Gastrocnemius medialis (tissue), 4 donors: Measurements from ENCODE around the gene LRRC8A. TPM values are rescaled to one million over a fixed set of nuclear protein-coding genes. Genes with fewer than 3 reads are reported as not detected.

Experiments
- ATAC-seq, 2 donors: fragments of 150-250 bp; one replicate each; pipeline ENCODE4 v1.9.1; 2016
- DNase-seq, 2 donors: peaks; one replicate each; pipeline ENCODE4 v3.0.0-alpha.2; 2019
- H3K27ac ChIP-seq, 4 donors: fragments of 200-600 bp; sonication (generic); 1 replicate in 1 of 4; 2 replicates in 3 of 4; pipeline ENCODE4 v1.5.1; 2016 to 2018; ENCODE audit warnings: mild to moderate bottlenecking in 2 of 4, moderate library complexity in 1 of 4
- H3K27me3 ChIP-seq, 3 donors: fragments of 200-600 bp; sonication (generic) in 2 of 3; 1 replicate in 1 of 3; 2 replicates in 2 of 3; pipeline versions ENCODE4 v1.5.1 to v1.6.0; 2016 to 2019; ENCODE audit warnings: mild to moderate bottlenecking in 1 of 3, moderate library complexity in 1 of 3
- H3K36me3 ChIP-seq, 2 donors: fragments of 200-600 bp; sonication (generic) in 1 of 2; one replicate each; pipeline ENCODE4 v1.5.1; 2017 to 2018
- H3K4me1 ChIP-seq, 2 donors: fragments of 200-600 bp; sonication (generic) in 1 of 2; one replicate each; pipeline ENCODE4 v1.5.1; 2016 to 2017; ENCODE audit warnings: mild to moderate bottlenecking in 2 of 2
- H3K4me3 ChIP-seq, 4 donors: fragments of 200-600 bp; sonication (generic) in 3 of 4; 1 replicate in 1 of 4; 2 replicates in 3 of 4; pipeline ENCODE4 v1.5.1; 2016 to 2019; ENCODE audit warnings: mild to moderate bottlenecking in 2 of 4
- H3K9me3 ChIP-seq, 3 donors: fragments of 200-600 bp; sonication (generic) in 2 of 3; 1 replicate in 1 of 3; 2 replicates in 2 of 3; pipeline ENCODE4 v1.5.1; 2016 to 2019
- CTCF ChIP-seq, 5 experiments: fragments of 450-650 bp in 3 of 5; fragments of 200-600 bp in 2 of 5; sonication (generic) in 2 of 5; IDR thresholded peaks in 4 of 5; conservative IDR thresholded peaks in 1 of 5; 1 replicate in 4 of 5; 2 replicates in 1 of 5; pipeline ENCODE4 v1.5.1; 2016 to 2019; ENCODE audit warnings: antibody characterized with exemption in 5 of 5, mild to moderate bottlenecking in 3 of 5, moderate library complexity in 3 of 5
- POLR2A ChIP-seq, 2 donors: fragments of 450-650 bp; IDR thresholded peaks; one replicate each; pipeline ENCODE4 v1.6.1; 2017; ENCODE audit warnings: antibody characterized with exemption in 2 of 2, mild to moderate bottlenecking in 2 of 2, moderate library complexity in 2 of 2
- in situ Hi-C, 4 donors: fragments of 200-750 bp; cut with MboI; loops; one replicate each; pipeline versions ENCODE4 v1.15.0 to v1.8.0; 2017; ENCODE audit warnings: low sequenced_read_pairs in 4 of 4
- intact Hi-C: fragments of 100-400 bp; cut with DNase I; formaldehyde crosslinking; loops from one replicate; pipeline ENCODE4 v1.15.1; 2023; ENCODE audit warnings: low total_unique reads
- total RNA-seq, 4 donors: library from RNA; depleted of rRNA; stranded (reverse); fragments of >200 nt; gene quantifications; one replicate each; pipeline versions ENCODE4 v1.1.0 to v1.2.3, GENCODE V29; 2016

LRRC8A gene
- total RNA-seq = 10 to 100 TPM; 24.4 to 28.4 (median 27.0) TPM

- ATAC-seq = peak; percentile 92 to 93
Observed at GRCh38 chr9:128881884-128882676, at the start of gene LRRC8A, which contains the start of gene KYAT1. Gene LRRC8A (plus strand): TSS chr9:128882133. CDS start chr9:128907165, 25,032 bp downstream. Gene KYAT1 (minus strand): TSS chr9:128881950. CDS start chr9:128845405, 36,545 bp downstream.

DNA sequence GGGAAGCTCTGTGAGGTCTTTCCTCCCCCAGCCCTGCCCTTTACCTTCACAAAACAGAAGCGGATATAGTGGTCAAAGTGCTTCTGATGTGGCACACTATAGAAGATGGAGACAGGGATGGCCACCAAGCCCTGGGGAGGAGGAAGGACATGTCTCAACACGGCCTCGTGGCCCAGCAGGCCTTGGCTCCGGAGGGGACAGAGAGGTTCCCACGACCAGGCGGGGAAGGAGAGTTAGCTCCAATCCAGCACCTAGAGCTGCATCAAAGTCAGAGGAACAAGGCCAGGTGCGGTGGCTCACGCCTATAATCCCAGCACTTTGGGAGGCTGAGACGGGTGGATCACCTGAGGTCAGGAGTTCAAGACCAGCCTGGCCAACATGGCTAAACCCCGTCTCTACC lies 48.2 kb upstream of the LRRC8A start:
- intact Hi-C loops = no loop called here
- Histone ChIP-seq H3K9me3 (no peaks in the 10 kb centered on the region), H3K36me3 (peaks cover 0 to 11% of the 10 kb centered on the region in 2 donors), H3K27ac (no peak overlapping the region), H3K4me1 (peaks cover 9 to 11% of the 10 kb centered on the region in 2 donors), H3K4me3 (no peak overlapping the region), H3K27me3 (no peaks in the 10 kb centered on the region)
- ATAC-seq (no peak), DNase-seq (no peak)
- in situ Hi-C loops = no loop called here
- TF ChIP-seq POLR2A (IDR thresholded peaks at IDR 0.05) (no peak), CTCF (IDR thresholded peaks at IDR 0.05 in 4 of 5, conservative IDR thresholded peaks at IDR 0.05 in 1 of 5) (no peak)

More at GRCh38 chr9:128881884-128882676, at the start of gene LRRC8A, which contains the start of gene KYAT1:
- Histone ChIP-seq H3K27ac (peak within 1 kb of the TSS; percentile 91 to 99 (median 96)), H3K36me3 (peaks cover 0 to 15% of the 10 kb centered on the region in 2 donors), H3K4me3 (peak within 1 kb of the TSS; percentile 76 to 96 (median 90)), H3K4me1 (peaks cover 32 to 52% of the 10 kb centered on the region in 2 donors), H3K9me3 (no peaks in the 10 kb centered on the region), H3K27me3 (no peaks in the 10 kb centered on the region)
- intact Hi-C loops (loop anchor here (1.0 to 5.0 kb wide), 4 partner anchors 20 to 95 kb away; partner anchors contain the start of genes DOLK, NUP188 and TBC1D13), in situ Hi-C loops (no loop called here)
- TF ChIP-seq POLR2A (IDR thresholded peaks at IDR 0.05) = peak; percentile 84 to 90
- peak in 2 of 5 experiments; percentile 32 to 33 for TF ChIP-seq CTCF (IDR thresholded peaks at IDR 0.05 in 4 of 5, conservative IDR thresholded peaks at IDR 0.05 in 1 of 5)
- peak; percentile 93 to 96 for DNase-seq

- in situ Hi-C loops (no loop called here), intact Hi-C loops (no loop called here)
- no peak for DNase-seq
- no peaks in the 10 kb centered on the region for H3K9me3 ChIP-seq
- ATAC-seq = no peak
- no peak overlapping the region for H3K27ac ChIP-seq
- H3K36me3 ChIP-seq = peaks cover 0 to 11% of the 10 kb centered on the region in 2 donors
- H3K27me3 ChIP-seq = no peaks in the 10 kb centered on the region
- TF ChIP-seq POLR2A (IDR thresholded peaks at IDR 0.05) (no peak), CTCF (IDR thresholded peaks at IDR 0.05 in 4 of 5, conservative IDR thresholded peaks at IDR 0.05 in 1 of 5) (no peak)
- H3K4me1 ChIP-seq = no peaks in the 10 kb centered on the region
- no peak overlapping the region for H3K4me3 ChIP-seq
Observed at GRCh38 chr9:128835246-128836210, 46.4 kb upstream of the LRRC8A start.

- no peak overlapping the region for H3K4me3 ChIP-seq
- ATAC-seq = no peak
- no peaks in the 10 kb centered on the region for H3K27me3 ChIP-seq
- DNase-seq = no peak
- no peaks in the 10 kb centered on the region for H3K9me3 ChIP-seq
- no peak overlapping the region for H3K27ac ChIP-seq
- peaks cover 0 to 15% of the 10 kb centered on the region in 2 donors for H3K36me3 ChIP-seq
- intact Hi-C loops (no loop called here), in situ Hi-C loops (no loop called here)
- H3K4me1 ChIP-seq = no peaks in the 10 kb centered on the region
- no peak for TF ChIP-seq POLR2A (IDR thresholded peaks at IDR 0.05)
- TF ChIP-seq CTCF (IDR thresholded peaks at IDR 0.05 in 4 of 5, conservative IDR thresholded peaks at IDR 0.05 in 1 of 5) = no peak
Observed at GRCh38 chr9:128836509-128837145, 45.3 kb upstream of the LRRC8A start.
